HG02642 (cell line): ENCODE data around the gene C20orf173.
"Not testable (repeated sequence)": the region's sequence is repeated elsewhere in the genome, so short reads cannot be mapped to it uniquely, and the experiment has no call there.

ENCODE experiments used
- ATAC-seq: cut with Tn5 transposase; IDR thresholded peaks from one replicate; pipeline ENCODE4 v1.9.1; 2021; ENCODE audit warnings: mild to moderate bottlenecking; ENCODE audit not compliant: unreplicated experiment, poor library complexity

C20orf173 gene

DNA sequence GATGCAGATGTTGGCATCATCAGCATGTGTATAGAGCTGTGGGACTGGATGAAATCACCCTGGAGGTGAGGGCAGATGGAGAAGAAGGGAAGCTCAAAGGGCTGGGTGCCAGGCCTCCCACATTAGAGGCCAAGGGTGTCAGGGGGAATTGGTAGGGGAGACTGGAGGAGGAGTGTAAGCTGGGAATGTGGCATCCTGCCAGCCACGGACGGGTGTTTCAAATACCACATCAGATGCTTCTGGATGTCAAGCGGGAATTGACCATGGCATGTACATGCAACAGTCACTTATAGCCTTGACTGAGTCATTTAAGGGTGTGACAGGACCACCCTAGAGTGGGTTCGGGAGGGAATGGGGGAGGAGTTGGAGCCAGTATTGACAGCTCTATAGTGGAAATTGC is 22.1 kb upstream of the C20orf173 start:
- no peak for ATAC-seq

DNA sequence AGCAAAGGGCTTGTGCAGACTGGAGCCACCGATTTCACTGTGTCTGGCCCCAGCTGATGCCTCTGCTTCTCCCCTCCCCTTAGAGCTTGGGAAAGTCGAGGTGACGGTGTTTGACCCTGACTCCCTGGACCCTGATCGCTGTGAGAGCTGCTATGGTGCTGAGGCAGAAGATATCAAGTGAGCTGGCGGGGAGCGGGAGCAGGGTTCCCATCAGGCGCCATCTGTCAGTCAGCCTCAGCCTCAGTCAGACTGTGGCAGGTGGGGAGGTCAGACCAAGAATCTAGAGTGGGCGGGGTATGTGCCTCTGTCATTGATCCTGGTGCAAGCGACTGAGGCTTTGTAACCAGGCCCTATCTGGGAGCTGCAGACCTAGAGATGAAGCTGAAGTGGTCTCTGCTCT is 17.9 kb upstream of the C20orf173 start:
- no peak for ATAC-seq

DNA sequence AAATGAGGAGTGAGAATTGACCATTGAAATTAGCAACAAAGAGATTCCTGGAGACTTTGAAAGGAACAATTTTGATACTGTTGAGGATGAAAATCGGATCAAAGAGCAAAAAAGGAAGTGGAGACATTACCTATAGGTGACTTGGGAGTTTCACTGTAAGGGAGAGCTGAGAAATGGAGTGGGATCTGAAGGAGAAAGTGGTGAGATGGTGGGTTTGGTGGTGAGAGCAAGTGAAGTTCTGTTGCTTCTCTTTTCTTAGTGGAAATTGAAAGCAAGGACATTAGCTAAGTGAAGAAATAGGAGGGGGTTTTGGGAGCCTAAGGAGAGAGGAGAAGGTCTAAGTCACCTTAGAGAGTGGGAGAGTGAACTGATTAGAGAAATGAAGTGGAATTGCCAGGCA is 16.7 kb upstream of the C20orf173 start:
- ATAC-seq, result no peak

DNA sequence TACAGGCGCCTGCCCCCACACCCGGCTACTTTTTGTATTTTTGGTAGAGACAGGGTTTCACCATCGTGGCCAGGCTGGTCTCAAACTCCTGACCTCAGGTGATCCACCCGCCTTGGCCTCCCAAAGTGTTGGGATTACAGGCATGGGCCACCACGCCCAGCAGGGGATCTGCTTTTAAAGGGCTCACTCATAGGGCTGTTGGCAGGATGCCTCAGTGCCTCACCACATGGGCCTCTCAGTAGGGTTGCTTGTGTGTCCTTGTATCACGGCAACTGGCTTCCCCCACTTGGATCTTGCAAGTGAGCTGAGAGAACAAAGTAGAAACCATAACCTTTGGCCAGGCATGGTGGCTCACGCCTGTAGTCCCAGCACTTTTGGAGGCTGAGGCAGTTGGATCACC is 15.5 kb upstream of the C20orf173 start:
- ATAC-seq, result not testable (repeated sequence)

DNA sequence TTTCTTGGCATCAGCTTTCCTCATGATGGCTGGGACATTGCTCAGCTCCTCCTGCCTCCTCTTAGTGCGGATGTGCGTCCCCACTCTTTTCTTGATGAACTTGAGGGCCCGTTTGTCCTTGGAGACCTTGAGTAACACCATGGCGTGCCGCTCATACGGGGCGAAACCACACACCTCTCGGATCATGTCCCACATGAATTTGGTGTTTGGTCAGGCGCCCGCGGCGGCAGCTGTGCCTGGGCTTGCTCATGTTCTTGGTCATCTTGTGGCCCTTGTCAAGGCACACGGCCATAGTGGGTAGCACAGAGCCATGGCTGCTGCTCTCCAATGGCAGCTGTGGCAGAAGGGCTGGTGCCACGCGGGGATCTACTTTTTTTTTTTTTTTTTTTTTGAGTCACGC is 15.0 kb upstream of the C20orf173 start:
- ATAC-seq, result no peak

DNA sequence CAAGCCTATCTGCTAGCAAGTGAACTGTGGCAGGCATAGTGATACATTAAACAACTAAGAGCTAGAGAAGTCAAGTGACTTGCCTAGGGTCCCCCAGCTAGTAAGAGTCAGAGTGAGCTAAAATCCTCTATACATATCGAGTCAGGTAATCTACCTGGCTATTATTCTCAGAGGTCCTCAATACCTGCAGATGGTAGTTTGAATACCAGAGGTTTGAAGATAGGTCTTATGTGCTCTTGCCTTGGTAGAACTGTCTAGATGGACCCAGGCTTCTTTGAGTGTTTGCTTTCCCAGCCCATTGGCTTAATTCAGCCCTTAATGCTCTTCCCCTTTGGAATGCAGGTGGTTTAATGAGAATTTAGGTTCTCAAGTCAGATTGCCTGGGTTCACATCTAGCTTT is 13.5 kb upstream of the C20orf173 start:
- ATAC-seq, result no peak

DNA sequence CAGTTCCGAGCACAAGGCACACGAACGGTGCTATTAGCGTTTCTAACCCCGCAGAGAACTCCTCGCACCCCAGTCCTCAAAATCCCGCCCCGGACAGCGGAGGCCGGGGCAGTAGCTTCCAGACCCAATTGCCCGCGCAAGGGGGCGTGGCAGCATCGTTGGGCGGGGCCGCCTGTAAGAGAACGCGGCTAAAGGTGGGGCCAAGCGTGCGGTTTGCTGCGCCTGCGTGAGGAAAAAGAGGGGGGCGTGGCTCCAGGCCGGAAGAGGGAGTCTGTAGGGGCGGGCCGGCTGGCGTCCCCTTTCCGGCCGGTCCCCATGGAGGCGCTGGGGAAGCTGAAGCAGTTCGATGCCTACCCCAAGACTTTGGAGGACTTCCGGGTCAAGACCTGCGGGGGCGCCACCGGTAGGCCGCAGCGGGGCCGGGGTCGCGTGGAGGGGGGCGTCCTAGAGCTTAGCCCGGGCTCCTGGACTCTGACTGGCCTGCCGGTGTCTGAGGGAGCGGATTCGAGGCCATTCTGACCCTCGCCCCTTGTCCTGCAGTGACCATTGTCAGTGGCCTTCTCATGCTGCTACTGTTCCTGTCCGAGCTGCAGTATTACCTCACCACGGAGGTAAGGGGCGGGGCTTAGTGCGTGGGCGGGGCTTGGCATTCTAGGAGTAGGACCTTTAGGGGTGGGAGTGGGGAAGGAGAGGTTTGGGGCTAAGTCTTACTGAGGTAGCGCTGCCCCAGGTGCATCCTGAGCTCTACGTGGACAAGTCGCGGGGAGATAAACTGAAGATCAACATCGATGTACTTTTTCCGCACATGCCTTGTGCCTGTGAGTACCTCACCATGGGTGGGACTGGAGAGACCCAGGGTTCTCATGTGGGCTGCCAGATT is 12.6 kb upstream of the C20orf173 start, which contains the start of gene ERGIC3:
Gene ERGIC3 (plus strand): TSS at position 296 of the 880 bp plus-strand sequence. CDS start 20 bp downstream, at position 316.
- peak; percentile 88 for ATAC-seq

DNA sequence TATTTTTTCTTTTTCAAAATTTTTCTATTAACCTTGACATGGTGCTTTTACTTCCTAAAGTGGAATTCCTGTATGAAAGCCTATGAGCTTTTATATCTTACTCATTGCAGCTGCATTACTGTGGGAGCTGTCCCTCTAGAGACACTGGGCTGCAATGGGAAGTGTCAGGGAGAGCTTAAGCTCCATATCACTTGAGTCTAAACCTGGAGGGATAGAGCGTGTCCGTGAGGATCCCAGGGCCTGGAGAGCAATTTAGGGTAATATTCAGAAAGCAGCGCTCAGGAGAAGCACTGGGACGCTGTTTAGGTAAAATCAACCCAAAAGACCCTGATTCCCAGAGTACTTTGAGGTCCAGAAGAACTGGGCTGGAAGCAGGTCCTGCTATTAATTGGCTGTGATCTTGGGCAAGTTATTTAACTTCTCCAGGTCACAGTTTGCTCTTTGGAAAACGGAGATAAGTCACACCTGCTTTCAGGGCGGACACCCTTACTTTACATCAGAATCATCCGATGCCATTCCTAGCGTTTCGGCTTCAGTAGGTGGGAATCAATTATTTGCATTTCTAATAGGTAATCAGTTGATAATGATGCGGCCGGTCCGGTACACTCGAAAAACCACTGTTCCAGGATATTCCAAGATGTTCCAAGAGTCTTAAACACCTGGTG is 11.8 kb upstream of the C20orf173 start:
- ATAC-seq, result no peak

DNA sequence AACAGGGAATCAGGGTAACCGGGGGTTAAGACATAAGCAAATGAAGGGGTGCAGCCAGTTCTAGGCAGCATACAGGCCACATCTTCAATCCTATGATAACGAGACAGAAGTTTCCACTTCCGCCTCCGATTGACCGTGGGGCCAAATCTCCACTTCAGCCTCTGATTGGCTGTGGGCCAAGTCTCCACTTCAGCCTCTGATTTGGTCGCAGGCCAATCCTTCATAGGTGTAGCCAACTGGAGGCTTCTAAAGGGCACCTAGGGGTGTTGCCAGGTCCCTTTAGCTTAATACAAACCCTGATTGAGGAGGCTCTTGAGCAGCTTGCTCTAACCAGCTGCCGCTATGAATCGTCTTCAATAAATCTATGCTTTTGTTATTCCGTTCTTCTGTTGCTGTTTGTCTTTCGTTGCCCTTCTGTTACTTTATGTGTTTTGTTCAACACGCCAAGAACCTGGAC is 10.3 kb upstream of the C20orf173 start:
- ATAC-seq, result peak; percentile 61

DNA sequence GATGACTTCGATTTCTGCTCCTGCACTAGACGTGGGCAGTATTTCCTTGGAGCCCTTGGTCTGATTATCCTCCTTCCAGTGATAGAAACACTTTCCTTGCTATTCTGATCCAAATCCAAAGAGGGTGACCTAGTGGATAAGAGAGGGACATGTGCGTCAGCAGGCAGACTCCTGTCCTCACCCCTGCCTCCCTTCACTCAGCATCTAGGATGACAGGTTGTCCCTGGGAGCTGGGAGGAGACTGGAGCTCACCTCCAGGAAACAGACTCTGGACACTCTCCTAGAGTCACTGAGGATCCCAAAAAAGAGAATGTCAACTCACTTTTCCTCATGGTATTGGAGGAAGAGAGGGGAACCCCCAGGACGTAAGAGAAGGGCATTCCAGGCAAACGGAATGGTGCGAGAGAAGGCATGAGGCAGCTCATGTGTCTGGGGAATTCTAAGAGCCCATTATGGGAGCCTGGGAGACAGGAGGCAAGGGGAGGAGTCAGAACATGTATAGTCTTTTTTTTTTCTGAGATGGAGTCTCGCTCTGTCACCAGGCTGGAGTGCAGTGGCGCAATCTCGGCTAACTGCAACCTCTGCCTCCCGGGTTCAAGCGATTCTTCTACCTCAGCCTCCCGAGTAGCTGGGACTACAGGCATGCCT is 2.2 kb downstream of the C20orf173 start:
- ATAC-seq, result no peak

DNA sequence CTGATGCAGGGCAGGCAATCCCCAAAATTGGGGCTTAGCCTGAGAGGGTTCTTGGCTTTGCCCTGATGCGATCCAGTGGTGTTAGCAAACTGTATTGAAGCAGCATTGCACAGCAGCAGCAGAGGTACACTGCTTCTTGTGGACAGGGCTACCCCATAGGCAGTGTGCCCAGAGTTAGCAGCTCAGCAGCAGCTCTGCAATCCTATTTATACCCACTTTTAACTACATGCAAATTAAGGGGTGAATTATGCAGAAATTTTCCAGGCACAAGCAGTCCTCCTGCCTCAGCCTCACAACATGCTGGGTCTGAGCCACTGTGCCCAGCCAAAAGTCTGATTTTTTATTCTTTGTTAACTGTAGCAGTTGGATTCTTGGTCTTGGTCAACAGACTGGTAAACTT is 3.8 kb downstream of the C20orf173 start:
- no peak for ATAC-seq

DNA sequence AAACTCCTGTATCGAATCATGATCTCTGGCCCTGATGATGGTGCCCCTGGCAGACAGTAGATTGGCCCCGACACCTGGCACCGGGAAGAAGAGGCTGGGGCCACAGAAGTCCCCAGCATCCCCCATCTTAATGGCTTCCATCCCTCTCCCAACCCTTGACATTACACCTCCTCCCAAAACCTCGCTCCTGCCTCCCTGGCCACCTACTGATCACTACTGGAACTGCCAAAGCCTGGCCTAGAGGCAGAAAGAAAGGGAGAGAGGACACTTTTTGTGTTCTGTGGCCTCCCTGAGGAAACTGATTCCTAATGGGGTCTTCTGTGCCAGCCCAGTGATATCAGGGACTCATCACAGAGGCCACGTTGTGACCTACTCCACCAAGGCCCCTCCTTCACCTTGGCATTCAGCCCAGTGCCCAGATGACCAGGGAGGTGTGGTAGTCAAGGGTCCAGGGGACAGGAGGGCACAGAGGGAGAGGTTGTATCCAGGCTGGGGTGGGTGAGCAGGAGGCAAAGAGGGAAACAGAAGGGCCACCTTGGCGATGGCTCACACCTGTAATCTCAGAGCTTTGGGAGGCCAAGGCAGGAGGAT is 6.1 kb downstream of the C20orf173 start:
- ATAC-seq, result no peak

DNA sequence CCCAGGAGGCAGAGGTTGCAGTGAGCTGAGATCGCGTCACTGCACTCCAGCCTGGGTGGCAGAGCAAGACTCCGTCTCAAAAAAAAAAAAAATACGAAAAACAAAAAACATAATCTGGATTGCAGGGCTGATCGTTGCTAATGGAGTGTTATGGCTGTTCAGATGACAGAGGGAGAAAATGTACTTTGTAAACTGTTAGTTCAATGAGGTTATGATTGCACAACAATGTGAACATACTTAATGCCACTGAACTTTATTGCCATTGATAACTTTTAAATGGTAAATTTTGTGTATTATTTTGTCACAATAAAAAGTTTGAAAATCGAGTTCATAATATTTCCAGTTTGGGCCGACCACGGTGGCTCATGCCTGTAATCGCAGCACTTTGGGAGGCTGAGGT is 10.5 kb downstream of the C20orf173 start:
- ATAC-seq, result no peak

DNA sequence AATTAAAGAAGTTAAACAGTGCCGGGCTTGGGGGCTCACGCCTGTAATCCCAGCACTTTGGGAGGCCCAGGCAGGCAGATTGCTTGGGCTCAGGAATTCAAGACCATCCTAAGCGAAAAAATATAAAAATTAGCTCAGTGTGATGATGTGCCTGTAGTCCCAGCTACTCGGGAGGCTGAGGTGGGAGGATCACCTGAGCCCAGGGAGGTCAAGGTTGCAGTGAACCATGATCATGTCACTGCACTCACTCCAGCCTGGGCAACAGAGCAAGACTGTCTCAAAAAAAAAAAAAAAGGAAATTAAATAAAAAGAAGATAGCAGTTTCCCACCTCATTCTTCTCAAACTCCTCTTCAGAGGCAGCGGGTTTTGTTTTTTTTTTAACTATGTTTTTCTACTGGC is 11.7 kb downstream of the C20orf173 start:
- not testable (repeated sequence) for ATAC-seq

DNA sequence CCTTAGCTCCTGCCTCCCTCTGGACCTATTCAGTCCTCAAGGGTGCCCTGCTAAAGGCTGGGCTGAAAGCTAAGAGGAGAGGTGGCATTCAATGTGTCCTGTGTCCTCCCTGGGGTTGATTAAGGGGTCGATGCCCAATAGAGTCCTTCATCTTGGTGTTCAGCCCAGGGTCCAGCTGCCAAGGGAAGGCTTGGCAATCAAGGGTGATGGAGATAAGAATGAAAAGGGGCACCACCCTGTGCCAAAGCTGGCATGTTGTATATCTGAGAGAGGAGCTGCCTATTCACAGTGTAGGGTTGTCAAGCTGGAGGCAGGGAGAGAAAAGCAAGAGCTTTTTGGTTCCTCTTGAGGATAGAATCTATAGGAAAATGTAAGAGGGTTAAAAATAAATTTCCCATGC is 12.3 kb downstream of the C20orf173 start:
- no peak for ATAC-seq

DNA sequence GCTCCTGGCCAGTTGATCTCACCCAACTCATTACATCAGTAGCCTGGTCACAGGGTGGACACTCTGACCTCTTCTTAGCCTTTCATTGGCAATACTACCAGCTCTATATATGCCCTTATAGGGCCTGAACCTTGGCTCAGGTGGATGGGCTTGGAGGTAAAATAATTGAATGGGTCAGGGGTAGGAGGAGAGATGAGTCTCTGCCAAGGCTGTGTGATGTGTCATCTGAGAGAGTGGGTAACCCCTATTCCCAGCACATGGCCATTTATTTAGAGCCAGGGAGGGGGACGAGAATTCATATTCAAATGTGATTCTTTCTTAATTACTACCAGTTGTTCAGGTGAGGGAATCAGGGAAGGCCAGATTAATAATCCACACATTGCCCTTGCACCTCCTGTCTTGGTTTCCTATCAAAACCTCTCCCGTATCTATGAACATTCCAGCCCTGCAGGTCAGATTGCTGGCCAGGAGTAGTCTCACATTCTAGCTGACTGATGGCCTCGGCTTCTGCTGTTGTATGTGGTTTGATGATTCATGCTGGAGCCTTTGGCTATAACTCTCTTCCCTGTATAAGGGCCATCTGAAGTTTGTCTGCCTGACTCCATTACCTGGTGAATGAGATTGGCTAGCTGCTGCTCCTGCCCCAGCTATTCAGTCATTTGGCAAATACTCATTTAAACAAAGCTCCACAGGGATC is 13.4 kb downstream of the C20orf173 start:
- ATAC-seq, result no peak

DNA sequence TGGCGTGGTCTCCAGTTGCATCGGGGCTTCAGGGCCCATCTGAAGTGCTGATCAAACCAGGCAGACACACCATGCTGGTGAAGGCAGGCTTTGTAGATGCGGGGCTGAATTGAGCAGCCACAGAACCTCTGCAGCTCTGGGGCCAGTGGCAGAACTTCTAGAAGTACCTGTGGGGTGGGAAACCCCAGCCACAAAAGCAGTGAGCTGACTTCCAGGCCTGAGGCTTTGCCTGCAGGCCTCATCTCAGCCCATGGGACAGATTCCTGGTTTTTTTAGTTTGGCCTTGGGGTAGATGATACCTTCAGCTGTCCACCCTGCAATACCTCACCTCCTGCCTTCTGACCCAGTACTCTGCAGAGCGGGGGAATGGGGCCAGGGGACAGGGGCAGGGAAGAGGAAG is 14.1 kb downstream of the C20orf173 start:
- no peak for ATAC-seq

DNA sequence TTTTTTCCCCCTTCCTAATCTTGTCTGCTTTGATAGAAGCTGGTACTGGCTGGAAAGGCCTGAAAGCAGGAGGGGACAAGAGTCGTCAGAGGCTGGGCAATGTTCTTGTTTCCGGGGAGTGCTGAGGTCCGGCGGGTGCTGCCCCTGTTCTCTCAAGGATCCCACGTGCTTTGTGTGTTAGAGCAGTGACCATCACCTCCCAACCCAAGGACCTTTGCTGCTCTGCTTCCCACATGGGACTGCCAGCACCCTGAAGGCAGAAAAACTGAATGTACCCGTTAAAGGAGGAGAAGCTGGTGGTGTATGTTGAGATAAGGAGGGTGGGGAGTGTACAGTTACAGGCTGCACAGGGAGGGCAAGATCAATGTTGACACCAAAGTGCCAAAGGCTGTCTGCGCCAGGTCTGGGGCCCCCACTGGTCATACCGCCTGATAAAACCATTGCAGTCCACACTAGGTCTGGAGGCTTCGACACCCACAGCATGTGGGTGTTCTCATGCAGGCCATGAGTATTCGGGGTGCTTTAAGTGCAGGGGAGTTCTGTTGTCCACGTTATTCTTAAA is 15.0 kb downstream of the C20orf173 start:
- no peak for ATAC-seq

DNA sequence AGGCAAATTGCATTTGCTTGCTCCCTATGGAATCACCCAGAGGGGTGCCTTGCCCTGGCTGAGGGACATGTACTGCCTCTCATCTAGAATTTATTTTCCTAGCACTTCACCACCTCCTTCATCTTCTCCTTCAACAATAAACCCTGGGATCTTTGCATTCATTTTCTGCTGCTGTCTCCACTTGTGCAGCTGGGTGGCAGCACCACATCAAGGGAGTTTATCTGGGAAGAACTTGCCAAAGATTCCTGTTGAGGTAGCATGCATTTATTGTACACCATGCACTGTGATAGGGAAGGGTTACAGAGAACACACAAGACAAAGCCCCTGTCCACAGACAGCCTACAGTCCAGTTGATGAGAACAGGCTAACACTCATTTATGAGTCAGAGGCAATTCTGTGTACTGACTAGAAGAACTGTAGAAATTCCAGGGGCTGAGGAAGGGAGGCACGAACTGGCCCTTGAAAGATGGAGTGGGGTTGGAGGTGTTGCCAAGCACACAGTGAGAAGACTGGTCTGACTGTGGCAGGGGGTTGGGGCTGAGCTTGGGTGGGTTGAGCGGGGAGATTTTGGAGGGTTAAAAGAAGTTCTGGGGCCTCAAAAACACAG is 17.5 kb downstream of the C20orf173 start:
- ATAC-seq, result no peak
